GM23248 (cell line): ENCODE data around the gene TMEM63C. TPM values are rescaled to one million over a fixed set of nuclear protein-coding genes. Genes with fewer than 3 reads are reported as not detected.

ENCODE experiments used
- DNase-seq: peaks from one replicate; pipeline ENCODE4 v3.0.0-alpha.2; 2015
- H2AFZ ChIP-seq: fragments of 200-600 bp; sonication (generic); 2 replicates; pipeline ENCODE4 v1.6.1; 2016; ENCODE audit warnings: antibody characterized with exemption
- H3F3A ChIP-seq: fragments of 200-600 bp; sonication (generic); 2 replicates; pipeline ENCODE4 v1.6.1; 2016; ENCODE audit warnings: mild to moderate bottlenecking, antibody characterized with exemption, mixed run types; ENCODE audit not compliant: insufficient read depth
- H3K27ac ChIP-seq: fragments of 200-600 bp; sonication (generic); 2 replicates; pipeline ENCODE4 v1.5.1; 2016; ENCODE audit warnings: mild to moderate bottlenecking
- H3K27me3 ChIP-seq: fragments of 200-600 bp; sonication (generic); replicated peaks from 2 replicates; pipeline ENCODE4 v1.6.1; 2016; ENCODE audit warnings: mild to moderate bottlenecking; ENCODE audit not compliant: insufficient read depth
- H3K36me3 ChIP-seq: fragments of 200-600 bp; sonication (generic); 2 replicates; pipeline ENCODE4 v1.6.1; 2016; ENCODE audit warnings: low read depth, mild to moderate bottlenecking
- H3K4me1 ChIP-seq: fragments of 200-600 bp; sonication (generic); 2 replicates; pipeline ENCODE4 v1.6.1; 2016; ENCODE audit warnings: mild to moderate bottlenecking; ENCODE audit not compliant: insufficient read depth
- H3K4me2 ChIP-seq: fragments of 200-600 bp; sonication (generic); one replicate; pipeline ENCODE4 v1.6.1; 2016; ENCODE audit warnings: mild to moderate bottlenecking; ENCODE audit not compliant: unreplicated experiment
- H3K4me3 ChIP-seq: fragments of 200-600 bp; sonication (generic); 2 replicates; pipeline ENCODE4 v1.5.1; 2016; ENCODE audit warnings: mild to moderate bottlenecking
- H3K79me2 ChIP-seq: fragments of 200-600 bp; sonication (generic); 2 replicates; pipeline ENCODE4 v1.6.1; 2016; ENCODE audit warnings: mild to moderate bottlenecking; ENCODE audit not compliant: insufficient read depth
- H3K9ac ChIP-seq: fragments of 200-600 bp; sonication (generic); 2 replicates; pipeline ENCODE4 v1.6.1; 2016; ENCODE audit warnings: mild to moderate bottlenecking
- H3K9me2 ChIP-seq: fragments of 200-600 bp; sonication (generic); 2 replicates; pipeline ENCODE4 v1.6.1; 2016; ENCODE audit warnings: mixed run types, mild to moderate bottlenecking, moderate library complexity; ENCODE audit not compliant: insufficient read depth
- H3K9me3 ChIP-seq: fragments of 200-600 bp; sonication (generic); one replicate; pipeline ENCODE4 v1.6.1; 2017; ENCODE audit warnings: low read depth
- H4K20me1 ChIP-seq: fragments of 200-600 bp; sonication (generic); 2 replicates; pipeline ENCODE4 v1.6.0; 2016; ENCODE audit not compliant: insufficient read depth
- EZH2 ChIP-seq: fragments of 200-600 bp; sonication (generic); IDR thresholded peaks from 2 replicates; pipeline ENCODE4 v1.6.1; 2018; ENCODE audit warnings: antibody characterized with exemption, mild to moderate bottlenecking; ENCODE audit not compliant: insufficient read depth, poor library complexity, severe bottlenecking
- EZH2phosphoT487 ChIP-seq: fragments of 200-600 bp; sonication (generic); IDR thresholded peaks from 2 replicates; pipeline ENCODE4 v1.6.1; 2018; ENCODE audit warnings: antibody characterized with exemption, moderate library complexity, mild to moderate bottlenecking, low read depth; ENCODE audit not compliant: insufficient read depth
- WGBS, 2 experiments: methylation state at CpG; one replicate each; pipeline ENCODE4 v1.1.6; 2015 to 2017; ENCODE audit warnings: low lambda C conversion rate in 2 of 2, low coverage in 1 of 2; ENCODE audit errors: missing lambda C conversion rate in 2 of 2; 5-methylcytosine and 5-hydroxymethylcytosine counted together
- in situ Hi-C: fragments of 300-500 bp; cut with MboI; formaldehyde crosslinking; loops from 2 replicates; pipeline ENCODE4 v1.15.0; 2020
- polyA plus RNA-seq: library from polyadenylated mRNA; unstranded; fragments of >200 nt; fragmentation: Nextera tagmentation; extraction: Ambion mirVana; gene quantifications from 2 replicates; pipeline ENCODE4 v1.2.1, GENCODE V29; 2016
- total RNA-seq: library from RNA; depleted of rRNA; stranded (reverse); fragments of >200 nt; shearing (Covaris generic); gene quantifications from 2 replicates; pipeline ENCODE4 v1.2.3, GENCODE V29; 2014

TMEM63C gene
- total and polyA plus RNA-seq, 2 experiments from 2014 or later, result not detected

GRCh38 chr14:77187649-77188012, 6.0 kb downstream of the TMEM63C start:
- Histone ChIP-seq H3K4me3 (no peak overlapping the region), H3K36me3 (no peaks in the 10 kb centered on the region), H3K9ac (no peak overlapping the region), H3K27ac (no peak overlapping the region), H3K4me2 (no peak overlapping the region), H3F3A (no peaks in the 10 kb centered on the region), H2AFZ (no peak overlapping the region), H3K79me2 (no peaks in the 10 kb centered on the region), H3K9me2 (no peaks in the 10 kb centered on the region), H4K20me1 (no peaks in the 10 kb centered on the region), H3K9me3 (no peaks in the 10 kb centered on the region), H3K4me1 (0 out of 2 replicates have a peak, but pooled peaks cover 5% of the 10 kb centered on the region), H3K27me3 (peaks cover 43% of the 10 kb centered on the region)
- in situ Hi-C loops, result no loop called here
- WGBS, 2 experiments, result 15 to 32% methylated on average over 3 of the region's 3 CpGs
- no peak for TF ChIP-seq EZH2phosphoT487
- no peak for TF ChIP-seq EZH2
- DNase-seq, result no peak

- no peaks in the 10 kb centered on the region for H3K9me3 ChIP-seq
- H3K27ac ChIP-seq, result no peak overlapping the region
- peaks cover 40% of the 10 kb centered on the region for H3K27me3 ChIP-seq
- H2AFZ ChIP-seq, result no peak overlapping the region
- TF ChIP-seq EZH2, result no peak
- no peak for TF ChIP-seq EZH2phosphoT487
- no peaks in the 10 kb centered on the region for H3K36me3 ChIP-seq
- no peaks in the 10 kb centered on the region for H3K79me2 ChIP-seq
- H3K4me1 ChIP-seq, result 0 out of 2 replicates have a peak, but pooled peaks cover 5% of the 10 kb centered on the region
- DNase-seq, result no peak
- WGBS, 2 experiments, result 16 to 23% methylated on average over 4 of the region's 4 CpGs
- no peaks in the 10 kb centered on the region for H3F3A ChIP-seq
- no peak overlapping the region for H3K9ac ChIP-seq
- H3K4me3 ChIP-seq, result no peak overlapping the region
- in situ Hi-C loops, result no loop called here
- H4K20me1 ChIP-seq, result no peaks in the 10 kb centered on the region
- H3K9me2 ChIP-seq, result no peaks in the 10 kb centered on the region
- no peak overlapping the region for H3K4me2 ChIP-seq
Measured at GRCh38 chr14:77189479-77189878, 7.9 kb downstream of the TMEM63C start.

- H3K4me3 ChIP-seq, result no peak overlapping the region
- DNase-seq, result no peak
- H3K27ac ChIP-seq, result no peak overlapping the region
- H3F3A ChIP-seq, result no peaks in the 10 kb centered on the region
- H3K4me2 ChIP-seq, result no peak overlapping the region
- TF ChIP-seq EZH2 (no peak), EZH2phosphoT487 (no peak)
- H4K20me1 ChIP-seq, result no peaks in the 10 kb centered on the region
- no peaks in the 10 kb centered on the region for H3K79me2 ChIP-seq
- H3K36me3 ChIP-seq, result no peaks in the 10 kb centered on the region
- 11% methylated on average over 1 of the region's 1 CpG for WGBS, 2 experiments
- in situ Hi-C loops, result no loop called here
- no peaks in the 10 kb centered on the region for H3K9me2 ChIP-seq
- H3K4me1 ChIP-seq, result 0 out of 2 replicates have a peak, but pooled peaks cover 5% of the 10 kb centered on the region
- H3K9me3 ChIP-seq, result no peaks in the 10 kb centered on the region
- no peak overlapping the region for H2AFZ ChIP-seq
- no peak overlapping the region for H3K9ac ChIP-seq
- peaks cover 50% of the 10 kb centered on the region for H3K27me3 ChIP-seq
Measured at GRCh38 chr14:77190977-77191376, 9.4 kb downstream of the TMEM63C start.

GRCh38 chr14:77194706-77195105, 13.1 kb downstream of the TMEM63C start:
- no peak overlapping the region for H2AFZ ChIP-seq
- no peaks in the 10 kb centered on the region for H3K9me2 ChIP-seq
- H3K27me3 ChIP-seq, result peaks cover 72% of the 10 kb centered on the region
- DNase-seq, result no peak
- H3K79me2 ChIP-seq, result no peaks in the 10 kb centered on the region
- no peak overlapping the region for H3K9ac ChIP-seq
- no peak overlapping the region for H3K4me2 ChIP-seq
- H4K20me1 ChIP-seq, result no peaks in the 10 kb centered on the region
- H3K36me3 ChIP-seq, result no peaks in the 10 kb centered on the region
- H3K9me3 ChIP-seq, result no peaks in the 10 kb centered on the region
- H3K27ac ChIP-seq, result no peak overlapping the region
- TF ChIP-seq EZH2phosphoT487, result no peak
- no peak for TF ChIP-seq EZH2
- H3F3A ChIP-seq, result no peaks in the 10 kb centered on the region
- in situ Hi-C loops, result no loop called here
- no peak overlapping the region for H3K4me3 ChIP-seq
- 61 to 68% methylated on average over 8 of the region's 8 CpGs for WGBS, 2 experiments
- H3K4me1 ChIP-seq, result no peaks in the 10 kb centered on the region

GRCh38 chr14:77195766-77196165, 14.2 kb downstream of the TMEM63C start:
- Histone ChIP-seq H3K27me3 (peaks cover 73% of the 10 kb centered on the region), H4K20me1 (no peaks in the 10 kb centered on the region)
- in situ Hi-C loops, result no loop called here

More at GRCh38 chr14:77195766-77196165, 14.2 kb downstream of the TMEM63C start:
- Histone ChIP-seq H2AFZ (no peak overlapping the region), H3K4me1 (no peaks in the 10 kb centered on the region), H3K36me3 (no peaks in the 10 kb centered on the region), H3K4me3 (no peak overlapping the region), H3K4me2 (no peak overlapping the region), H3K79me2 (no peaks in the 10 kb centered on the region), H3K9me2 (no peaks in the 10 kb centered on the region), H3F3A (no peaks in the 10 kb centered on the region), H3K27ac (no peak overlapping the region), H3K9me3 (no peaks in the 10 kb centered on the region), H3K9ac (no peak overlapping the region)
- DNase-seq, result no peak
- 43 to 55% methylated on average over 9 of the region's 9 CpGs for WGBS, 2 experiments
- no peak for TF ChIP-seq EZH2phosphoT487
- TF ChIP-seq EZH2, result no peak
